ENCODE results near the gene ZNF415.

- TF ChIP-seq ZFX (IDR thresholded peaks at IDR 0.05; ENCODE audit: borderline replicate concordance) (no peak), CTCF (IDR thresholded peaks at IDR 0.05) (no peak)
Measured at GRCh38 chr19:53156850-53157249, 24.1 kb upstream of the ZNF415 start.
